HG03520 (cell line): ENCODE data around the gene SLC44A5.

Source experiments
- ATAC-seq: cut with Tn5 transposase; IDR thresholded peaks from one replicate; pipeline ENCODE4 v1.9.1; 2021; ENCODE audit warnings: mild to moderate bottlenecking, moderate library complexity; ENCODE audit not compliant: unreplicated experiment

Gene SLC44A5

GRCh38 chr1:75589637-75590036, 21.3 kb downstream of the SLC44A5 start:
- ATAC-seq = no peak

GRCh38 chr1:75588779-75589475, 22.0 kb downstream of the SLC44A5 start:
- ATAC-seq = no peak

- ATAC-seq = no peak
Observed at GRCh38 chr1:75587692-75588091, 23.2 kb downstream of the SLC44A5 start.

- no peak for ATAC-seq
Observed at GRCh38 chr1:75583282-75583681, 27.6 kb downstream of the SLC44A5 start.

GRCh38 chr1:75582725-75583261, 28.1 kb downstream of the SLC44A5 start:
- ATAC-seq = no peak

GRCh38 chr1:75579046-75579445, 31.9 kb downstream of the SLC44A5 start:
- ATAC-seq = no peak

- ATAC-seq = no peak
Observed at GRCh38 chr1:75575837-75576236, 35.1 kb downstream of the SLC44A5 start.

GRCh38 chr1:75567191-75567590, 43.7 kb downstream of the SLC44A5 start:
- no peak for ATAC-seq

- no peak for ATAC-seq
Observed at GRCh38 chr1:75559800-75560199, 51.1 kb downstream of the SLC44A5 start.

GRCh38 chr1:75559136-75559535, 51.8 kb downstream of the SLC44A5 start:
- no peak for ATAC-seq

- ATAC-seq = no peak
Observed at GRCh38 chr1:75554870-75555269, 56.0 kb downstream of the SLC44A5 start.

- ATAC-seq = no peak
Observed at GRCh38 chr1:75554181-75554580, 56.7 kb downstream of the SLC44A5 start.

- no peak for ATAC-seq
Observed at GRCh38 chr1:75550559-75550958, 60.4 kb downstream of the SLC44A5 start.

- no peak for ATAC-seq
Observed at GRCh38 chr1:75548721-75549480, 62.0 kb downstream of the SLC44A5 start.

GRCh38 chr1:75543705-75544104, 67.2 kb downstream of the SLC44A5 start:
- no peak for ATAC-seq

- ATAC-seq = no peak
Observed at GRCh38 chr1:75542818-75543570, 67.9 kb downstream of the SLC44A5 start.

- no peak for ATAC-seq
Observed at GRCh38 chr1:75539230-75540116, 71.4 kb downstream of the SLC44A5 start.

GRCh38 chr1:75533085-75533484, 77.8 kb downstream of the SLC44A5 start:
- ATAC-seq = no peak

GRCh38 chr1:75531570-75531969, 79.3 kb downstream of the SLC44A5 start:
- no peak for ATAC-seq

GRCh38 chr1:75529488-75529887, 81.4 kb downstream of the SLC44A5 start:
- ATAC-seq = no peak
